Stimulated activated CD8-positive, alpha-beta memory T cell treated with anti-CD3 and anti-CD28 coated beads, Interleukin-15, amount 100 ng/mL, for 1 hour (primary cell): Measurements from ENCODE around the gene STIM1.

Experiments used
- DNase-seq: peaks from one replicate; pipeline ENCODE4 v3.0.0-alpha.2; 2020; ENCODE audit warnings: low read depth

STIM1 gene

DNA sequence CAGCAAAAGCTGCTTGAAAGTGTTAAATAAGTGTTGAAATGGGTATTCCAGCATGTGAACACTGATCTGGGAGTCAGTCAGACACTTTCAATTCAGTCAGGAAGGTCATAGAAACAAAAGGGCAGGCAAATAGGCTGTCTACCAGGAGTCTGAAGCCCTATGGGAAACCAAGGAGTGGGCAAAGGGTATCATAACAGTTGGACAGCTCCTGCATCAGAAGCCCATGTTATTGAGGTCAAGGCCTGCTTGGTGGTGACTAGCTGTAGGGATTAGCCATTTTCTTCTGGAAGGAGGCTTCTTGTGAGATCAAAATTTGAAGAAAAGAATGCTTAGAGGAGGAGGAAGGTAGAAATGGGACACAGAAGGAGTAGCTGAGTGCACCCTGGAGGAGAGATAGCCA is 97.3 kb downstream of the STIM1 start:
- DNase-seq, result no peak

GRCh38 chr11:3953327-3953726 is 97.9 kb downstream of the STIM1 start:
- no peak for DNase-seq

DNA sequence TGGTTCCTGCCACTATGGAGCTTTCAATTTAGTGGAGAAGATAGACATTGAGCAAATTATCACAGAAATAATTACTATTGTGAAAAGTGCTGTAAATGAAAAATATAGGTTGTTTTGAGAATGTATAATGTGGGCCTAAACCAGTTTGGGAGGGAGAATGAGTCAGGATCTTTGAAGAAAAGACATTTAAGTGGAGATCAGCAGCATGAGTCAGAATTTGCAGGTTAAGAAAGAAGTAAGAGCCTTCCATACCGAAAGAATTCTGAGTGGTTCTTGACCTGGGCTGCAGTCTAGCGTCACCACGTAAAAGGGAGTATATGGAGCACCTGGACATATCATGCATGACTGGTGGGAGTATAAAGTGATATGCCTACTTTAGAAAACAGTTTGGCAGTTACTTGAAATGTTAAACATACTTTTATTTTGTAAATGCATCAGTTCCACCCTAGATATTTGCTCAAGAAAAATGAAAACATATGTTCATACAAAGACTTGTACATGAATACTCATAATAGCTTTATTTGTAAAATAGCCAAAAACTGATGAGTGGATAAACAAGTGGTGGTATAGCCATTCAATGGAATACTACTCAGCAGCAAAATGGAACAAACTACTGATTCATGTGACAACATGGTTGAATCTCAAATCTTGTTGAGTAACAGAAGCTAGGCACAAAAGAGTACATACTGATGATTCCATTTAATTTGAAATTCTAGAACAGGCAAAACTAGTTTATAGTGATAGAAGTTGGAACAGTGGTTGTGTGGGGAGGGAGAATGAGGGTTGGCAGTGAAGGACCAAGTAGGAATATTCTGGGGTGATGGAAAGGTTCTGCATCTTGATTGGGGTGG is 99.2 kb downstream of the STIM1 start:
- DNase-seq, result no peak

- no peak for DNase-seq
Observed at GRCh38 chr11:3955299-3955665, 99.8 kb downstream of the STIM1 start.

GRCh38 chr11:3956038-3956437 is 100.6 kb downstream of the STIM1 start:
- DNase-seq, result no peak

DNA sequence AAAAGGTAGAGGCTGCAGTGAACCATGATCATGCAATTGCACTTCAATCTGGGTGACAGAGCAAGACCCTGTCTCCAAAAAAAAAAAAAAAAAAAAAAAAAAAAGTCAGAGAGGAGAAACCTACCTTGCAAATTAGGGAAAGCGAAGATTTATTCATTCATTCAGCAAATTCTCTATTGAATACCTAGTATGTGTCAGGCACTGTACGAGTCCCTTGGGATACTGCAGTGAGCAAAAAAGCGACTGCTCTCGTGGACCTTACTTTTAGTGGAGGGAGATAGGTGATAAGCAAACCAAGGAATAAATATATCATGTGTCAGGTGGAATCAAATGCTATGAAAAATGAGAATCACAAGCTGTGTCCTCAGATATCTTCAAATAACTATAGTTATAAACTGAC is 101.3 kb downstream of the STIM1 start:
- no peak for DNase-seq

DNA sequence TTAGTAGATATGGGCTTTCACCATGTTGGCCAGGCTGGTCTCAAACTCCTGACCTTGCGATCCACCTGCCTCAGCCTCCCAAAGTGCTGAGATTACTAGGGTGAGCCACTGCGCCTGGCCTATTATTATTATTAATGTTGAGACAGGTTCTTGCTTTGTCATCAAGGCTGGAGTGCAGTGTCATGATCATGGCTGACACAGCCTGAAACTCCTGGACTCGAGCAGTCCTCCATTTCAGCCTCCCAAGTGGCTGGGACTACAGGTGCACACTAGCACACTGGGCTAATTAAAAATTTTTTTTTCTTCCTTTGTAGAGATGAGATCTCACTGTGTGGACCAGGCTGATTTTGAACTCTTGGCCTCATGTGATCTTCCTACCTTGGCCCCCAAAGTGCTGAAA is 102.0 kb downstream of the STIM1 start:
- DNase-seq, result no peak

DNA sequence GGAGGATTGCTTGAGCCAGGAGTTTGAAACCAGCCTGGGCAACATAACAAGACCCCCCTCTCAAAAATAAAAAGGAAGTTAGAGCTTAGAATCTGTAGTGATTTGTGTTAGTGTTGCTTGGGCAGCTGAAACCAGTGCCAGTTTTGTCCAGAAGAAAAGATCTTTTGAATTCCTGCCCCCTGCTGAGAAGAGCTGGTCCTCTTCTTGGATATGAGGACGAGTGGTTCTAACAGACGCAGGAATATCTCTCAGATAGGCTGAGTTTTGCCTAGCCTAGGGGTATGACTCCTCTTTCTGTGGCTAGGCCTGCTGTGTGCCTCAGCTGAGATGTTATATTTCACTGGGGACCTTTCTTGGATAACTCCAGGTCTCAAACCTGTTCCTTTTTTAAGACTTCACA is 102.8 kb downstream of the STIM1 start:
- DNase-seq, result no peak

GRCh38 chr11:3959015-3959902 is 103.8 kb downstream of the STIM1 start:
- DNase-seq, result no peak

DNA sequence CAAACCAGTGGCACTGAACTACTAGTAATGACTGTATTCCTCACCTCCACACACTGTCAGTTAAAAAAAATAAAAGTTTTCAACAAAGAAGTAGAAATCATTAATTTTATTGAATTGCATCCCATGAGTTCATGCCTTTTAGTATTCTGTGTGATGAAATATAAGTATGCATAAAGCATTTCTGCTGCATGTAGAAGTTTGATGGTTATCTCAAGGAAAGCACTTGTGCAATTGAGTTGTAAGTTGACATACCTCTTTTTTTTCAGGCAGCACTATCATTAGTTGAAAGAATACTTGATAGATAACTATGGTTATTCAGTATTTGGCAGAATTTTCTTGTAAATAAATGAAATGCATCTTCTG is 104.4 kb downstream of the STIM1 start:
- DNase-seq, result no peak

DNA sequence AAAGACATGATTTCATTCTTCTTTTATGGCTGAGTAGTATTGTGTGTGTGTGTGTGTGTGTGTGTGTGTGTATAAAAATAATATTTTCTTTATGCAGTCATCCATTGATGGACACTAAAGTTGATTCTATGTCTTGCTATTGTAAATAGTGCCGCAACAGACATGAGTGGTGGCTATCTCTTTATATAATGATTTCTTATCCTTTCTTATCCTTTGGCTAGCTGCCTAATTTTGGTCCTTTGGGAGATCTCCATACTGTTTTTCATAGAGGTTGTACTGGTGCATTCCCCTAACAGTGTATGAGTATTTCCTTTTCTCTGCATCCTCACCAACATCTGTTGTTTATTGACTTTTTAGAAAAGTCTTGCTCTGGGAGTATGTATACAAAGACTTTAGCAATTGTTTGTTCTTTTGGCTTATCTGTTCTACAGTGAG is 107.0 kb downstream of the STIM1 start:
- DNase-seq, result no peak

DNA sequence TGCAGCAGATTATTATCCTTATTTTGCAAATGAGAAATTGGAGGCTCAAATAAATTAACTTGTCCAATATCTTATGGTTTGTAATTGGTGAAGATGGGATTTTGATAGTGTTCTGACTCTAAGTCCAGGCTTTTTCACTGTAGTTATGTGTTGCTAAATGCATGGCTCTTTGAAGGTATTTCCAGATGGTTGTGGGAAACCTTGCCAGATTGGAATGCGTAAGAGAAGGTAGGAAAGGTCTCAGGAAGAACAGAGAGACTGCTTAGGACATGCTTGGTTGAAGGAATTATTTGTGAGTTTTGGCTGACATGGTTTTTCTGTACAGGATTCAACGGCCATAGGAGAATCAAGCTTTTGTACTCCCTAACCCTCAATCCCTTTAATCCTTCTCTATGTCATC is 108.6 kb downstream of the STIM1 start:
- no peak for DNase-seq

GRCh38 chr11:3964935-3965604 is 109.6 kb downstream of the STIM1 start:
- no peak for DNase-seq

DNA sequence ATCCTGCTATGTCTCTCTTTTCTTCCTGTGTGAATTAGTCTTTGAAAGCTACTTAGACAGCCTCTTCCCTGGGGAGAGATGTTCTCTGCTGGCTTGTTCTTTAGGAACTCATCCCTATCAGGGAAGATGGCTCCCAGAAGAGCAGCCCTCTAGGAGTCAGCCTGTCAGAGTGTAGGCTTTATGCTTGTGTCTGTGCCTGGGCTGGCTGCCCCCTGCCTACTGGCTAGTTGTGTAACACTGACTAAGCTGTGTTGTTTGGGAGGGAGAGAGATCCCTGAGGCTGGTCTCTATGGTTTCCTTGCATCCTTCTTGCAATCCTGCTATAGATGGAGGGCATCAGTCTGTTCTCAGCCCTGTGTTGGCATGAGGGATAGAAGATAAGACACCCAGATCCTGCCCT is 112.2 kb downstream of the STIM1 start:
- DNase-seq, result no peak

DNA sequence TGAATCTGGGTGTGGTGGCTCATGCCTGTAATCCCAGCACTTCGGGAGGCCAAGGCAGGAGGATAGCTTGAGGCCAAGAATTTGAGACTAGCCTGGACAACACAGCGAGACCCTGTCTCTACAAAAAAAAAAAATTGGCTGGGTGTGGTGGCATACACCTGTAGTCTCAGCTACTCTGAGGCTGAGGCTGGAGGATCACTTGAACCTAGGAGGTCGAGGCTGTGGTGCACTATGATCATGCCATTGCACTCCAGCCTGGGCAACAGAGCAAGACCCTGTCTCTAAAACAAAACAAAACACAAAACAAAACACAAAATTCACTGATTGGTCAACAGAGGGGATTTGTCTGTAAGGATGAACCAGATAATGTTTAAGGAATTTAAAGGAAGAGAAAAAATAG is 113.7 kb downstream of the STIM1 start:
- DNase-seq, result no peak

DNA sequence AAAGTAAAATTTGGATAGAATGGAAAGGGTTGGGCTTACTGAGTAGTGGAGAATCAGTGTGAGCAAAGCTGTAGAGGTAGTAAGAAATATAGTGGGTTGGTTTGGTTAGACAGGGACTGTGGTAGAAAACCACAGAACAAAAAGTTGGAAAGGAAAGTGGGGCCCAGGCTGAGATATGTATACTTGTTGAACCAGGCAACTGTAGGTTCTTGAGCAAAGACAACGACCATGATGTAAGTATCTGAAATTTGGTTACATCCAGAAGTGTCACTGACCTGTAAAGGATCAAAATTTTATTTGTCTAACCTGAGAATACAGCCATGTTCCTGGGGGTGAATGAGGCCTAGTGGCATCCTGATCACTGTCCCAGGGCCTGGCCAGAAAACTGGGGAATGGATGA is 114.1 kb downstream of the STIM1 start:
- DNase-seq, result no peak

GRCh38 chr11:3970108-3970507 is 114.6 kb downstream of the STIM1 start:
- no peak for DNase-seq

- DNase-seq, result no peak
Observed at GRCh38 chr11:3971756-3972404, 116.4 kb downstream of the STIM1 start.

GRCh38 chr11:3972431-3972830 is 117.0 kb downstream of the STIM1 start:
- DNase-seq, result no peak

DNA sequence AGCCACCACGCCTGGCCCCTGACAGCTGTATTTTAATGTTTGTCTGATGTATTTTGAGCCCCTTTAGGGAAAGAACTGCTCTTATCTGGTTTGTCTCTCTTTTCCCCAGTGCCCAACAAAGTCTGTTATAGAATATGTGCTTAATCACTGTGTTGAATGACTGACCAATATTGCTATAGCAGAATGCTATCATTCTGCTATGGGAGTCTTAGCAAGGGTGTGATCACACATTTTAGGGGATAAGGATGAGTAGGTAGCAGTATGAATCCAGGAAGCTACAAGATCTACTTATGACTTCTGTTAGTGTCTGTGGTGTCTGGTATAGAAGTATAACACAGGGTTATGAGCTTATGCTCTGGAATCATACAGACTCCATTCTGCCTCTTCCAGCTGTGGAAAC is 121.6 kb downstream of the STIM1 start:
- DNase-seq, result no peak

DNA sequence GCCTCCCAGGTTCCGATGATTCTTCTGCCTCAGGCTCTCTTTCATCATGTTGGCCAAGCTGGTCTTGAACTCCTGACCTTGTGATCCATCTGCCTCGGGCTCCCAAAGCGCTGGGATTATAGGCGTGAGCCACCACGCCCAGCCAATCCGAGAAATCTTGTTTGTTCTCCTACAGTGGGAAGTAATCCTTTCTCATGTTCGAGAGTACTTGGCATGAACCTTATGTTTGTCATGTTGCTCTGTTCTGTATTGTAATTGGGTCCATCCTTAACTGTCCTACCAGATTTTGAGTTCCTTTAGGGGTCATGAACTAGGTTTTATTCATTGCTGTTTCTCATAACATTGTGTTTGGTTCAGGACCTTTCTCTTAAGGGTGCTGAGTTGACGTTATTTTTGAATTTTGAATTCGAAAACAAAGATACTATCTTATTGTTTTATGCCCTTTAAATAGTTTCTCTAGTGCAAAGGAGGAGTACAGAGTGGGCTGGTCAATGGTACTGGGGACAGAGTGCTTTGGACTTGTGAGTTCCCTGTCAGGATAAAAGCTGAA is 125.7 kb downstream of the STIM1 start:
- DNase-seq, result no peak

DNA sequence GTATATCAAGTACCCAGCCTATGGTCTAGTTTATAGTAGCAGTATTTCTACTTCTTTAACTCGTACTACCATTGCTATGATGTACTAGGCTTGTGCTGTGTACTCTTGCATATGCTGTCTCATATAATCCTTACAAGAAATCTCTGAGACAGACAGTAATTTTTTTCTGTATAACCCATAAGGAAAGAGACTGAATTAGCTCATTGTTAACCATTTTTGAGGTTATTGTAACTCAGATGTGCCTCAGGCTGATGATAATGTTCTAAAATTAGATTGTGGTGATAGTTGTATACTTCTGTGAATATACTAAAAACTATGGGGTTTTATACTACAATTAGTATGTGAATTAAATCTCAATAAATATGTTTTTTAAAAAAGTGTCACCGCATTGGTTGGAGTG is 127.0 kb downstream of the STIM1 start:
- DNase-seq, result no peak
